ENCODE data around the gene DCTN4. TPM values are rescaled to one million over a fixed set of nuclear protein-coding genes. Genes with fewer than 3 reads are reported as not detected.

The DCTN4 gene
- total RNA-seq, 4 donors from 2014 or later, result 65.4 to 78.5 (median 72.8) TPM

GRCh38 chr5:150778517-150779396 is 19.9 kb upstream of the DCTN4 start, which contains the start of gene SMIM3:
Gene SMIM3 (plus strand): TSS chr5:150778757. CDS start chr5:150795441, 16,684 bp downstream.
- Histone ChIP-seq H3K27me3 (no peaks in the 10 kb centered on the region), H3K4me1 (peaks cover 22 to 26% of the 10 kb centered on the region in 2 donors), H3K27ac (peak within 1 kb of the TSS; percentile 82 to 95 (median 88)), H3K9me3 (no peaks in the 10 kb centered on the region), H3K36me3 (no peaks in the 10 kb centered on the region), H3K4me3 (replicated peaks in 1 of 3) (peak within 1 kb of the TSS; percentile 29 to 88 (median 76))
- TF ChIP-seq CTCF (IDR thresholded peaks at IDR 0.05) (peak in 4 of 6 experiments; percentile 9 to 28 (median 26)), POLR2A (IDR thresholded peaks at IDR 0.05) (peak in 1 of 2 donors; percentile 82)
- peak; percentile 92 to 93 for DNase-seq
- 1% methylated on average over 39 of the region's 59 CpGs for WGBS, 2 donors
- intact Hi-C loops (cut with DNase I), result no loop called here

- peak overlapping the region; percentile 29 to 88 (median 76) for H3K4me3 ChIP-seq (replicated peaks in 1 of 3)
- peak overlapping the region; percentile 82 to 95 (median 88) for H3K27ac ChIP-seq
- WGBS, 2 donors, result 15 to 19% methylated on average over 7 of the region's 7 CpGs
- peaks cover 17 to 21% of the 10 kb centered on the region in 2 donors for H3K4me1 ChIP-seq
- H3K36me3 ChIP-seq, result no peaks in the 10 kb centered on the region
- no peaks in the 10 kb centered on the region for H3K9me3 ChIP-seq
- no peak for DNase-seq
- no peaks in the 10 kb centered on the region for H3K27me3 ChIP-seq
- TF ChIP-seq CTCF (IDR thresholded peaks at IDR 0.05) (no peak), POLR2A (IDR thresholded peaks at IDR 0.05) (no peak)
- intact Hi-C loops (cut with DNase I), result no loop called here
These were observed 19.3 kb upstream of the DCTN4 start for GRCh38 chr5:150778088-150778516.

- Histone ChIP-seq H3K4me1 (peaks cover 14 to 17% of the 10 kb centered on the region in 2 donors), H3K9me3 (no peaks in the 10 kb centered on the region), H3K36me3 (no peaks in the 10 kb centered on the region), H3K4me3 (replicated peaks in 1 of 3) (peak overlapping the region in 1 of 3 donors; percentile 76), H3K27ac (peak overlapping the region; percentile 82 to 95 (median 88)), H3K27me3 (no peaks in the 10 kb centered on the region)
- 83% methylated on average over 3 of the region's 3 CpGs for WGBS, 2 donors
- no peak for DNase-seq
- no peak for TF ChIP-seq CTCF (IDR thresholded peaks at IDR 0.05)
- TF ChIP-seq POLR2A (IDR thresholded peaks at IDR 0.05), result no peak
- intact Hi-C loops (cut with DNase I), result no loop called here
These were observed 18.9 kb upstream of the DCTN4 start for GRCh38 chr5:150777685-150778084.

GRCh38 chr5:150774145-150774544 is 15.3 kb upstream of the DCTN4 start:
- 50 to 55% methylated on average over 1 of the region's 1 CpG for WGBS, 2 donors
- intact Hi-C loops (cut with DNase I), result no loop called here
- H3K4me3 ChIP-seq (replicated peaks in 1 of 3), result no peak overlapping the region

More at GRCh38 chr5:150774145-150774544, 15.3 kb upstream of the DCTN4 start:
- no peak for DNase-seq
- Histone ChIP-seq H3K27me3 (no peaks in the 10 kb centered on the region), H3K9me3 (no peaks in the 10 kb centered on the region), H3K36me3 (no peaks in the 10 kb centered on the region), H3K27ac (no peak overlapping the region), H3K4me1 (peaks cover 0 to under 1% of the 10 kb centered on the region in 2 donors)
- TF ChIP-seq CTCF (IDR thresholded peaks at IDR 0.05) (no peak), POLR2A (IDR thresholded peaks at IDR 0.05) (no peak)

All from thyroid gland (tissue), 4 donors.